ENCODE data around the gene SERPINB11.

The SERPINB11 gene

DNA sequence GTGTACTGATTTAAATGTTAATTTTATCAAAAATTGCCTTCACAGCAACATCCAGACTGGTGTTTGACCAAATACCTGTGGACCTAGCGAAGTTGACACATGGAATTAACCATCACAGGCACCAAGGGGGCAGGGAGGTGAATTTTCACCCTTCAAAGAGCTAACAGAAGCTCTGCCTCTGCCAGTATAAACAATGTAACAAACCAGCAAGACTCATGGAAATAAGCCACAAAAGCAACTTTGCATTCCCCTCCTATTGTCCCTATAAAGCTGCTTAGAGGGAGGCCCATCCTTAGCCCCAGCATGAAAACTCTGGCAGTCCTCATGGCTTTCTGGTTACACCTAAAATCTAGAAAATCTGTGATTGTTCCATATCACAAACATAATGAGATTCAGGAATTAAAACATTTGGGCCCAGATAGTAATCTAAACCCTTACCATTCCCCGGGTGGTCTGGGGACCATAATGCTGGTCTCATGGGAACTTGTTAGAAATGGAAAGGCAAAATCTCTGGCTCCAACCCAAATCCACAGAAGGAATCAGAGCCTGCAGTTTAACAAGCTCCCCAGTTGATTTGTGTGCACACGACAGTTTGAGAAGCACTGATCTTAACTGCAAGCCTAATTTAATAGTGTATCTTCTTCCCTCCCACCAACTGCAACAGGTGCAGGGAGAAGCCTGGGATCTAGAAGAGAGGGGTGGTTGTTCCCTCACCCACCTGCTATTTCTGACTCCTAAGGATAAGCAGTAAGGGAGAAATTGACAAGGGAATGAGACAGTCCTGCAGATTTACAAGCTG, 23.1 kb downstream of the SERPINB11 start:
- DNase-seq (ENCODE audit: insufficient read length, low spot score) (no peak), FAIRE-seq (no peak)
- no peak for TF ChIP-seq POLR2AphosphoS5 (IDR thresholded peaks at IDR 0.05; ENCODE audit: low read depth, low read length)
- no peak for TF ChIP-seq POLR2A (IDR thresholded peaks at IDR 0.05; ENCODE audit: low read depth, low read length)
- no peak for TF ChIP-seq SPI1 (IDR thresholded peaks at IDR 0.05; ENCODE audit: low read depth, low read length)
- no peak for TF ChIP-seq POU2F2 (IDR thresholded peaks at IDR 0.05; ENCODE audit: low read depth, low read length)
- no peak for TF ChIP-seq TAF1 (IDR thresholded peaks at IDR 0.05; ENCODE audit: low read depth, low read length)
- no peak for TF ChIP-seq PAX5 (IDR thresholded peaks at IDR 0.05; ENCODE audit: insufficient read depth, low read length, severe bottlenecking)

DNA sequence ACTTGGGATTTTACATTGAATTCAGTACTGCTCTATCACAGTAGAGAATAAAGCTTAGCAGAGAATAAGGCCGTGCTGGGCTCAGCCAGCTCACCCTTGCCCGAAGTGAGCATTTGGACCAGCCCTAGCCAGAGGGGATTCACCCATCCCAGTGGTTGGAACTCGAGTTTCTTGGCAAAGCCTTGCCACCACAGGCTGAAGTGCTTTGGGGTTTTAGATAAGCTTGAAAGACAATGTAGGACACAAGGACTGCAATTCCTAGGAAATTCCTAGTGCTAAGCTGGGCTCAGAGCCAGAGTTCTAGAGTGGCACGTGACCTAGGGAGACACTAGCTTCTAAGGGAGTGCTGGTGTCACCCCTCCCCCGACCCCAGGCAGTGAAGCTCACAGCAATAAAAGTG, 28.0 kb downstream of the SERPINB11 start:
- no peak for TF ChIP-seq POLR2AphosphoS5 (IDR thresholded peaks at IDR 0.05; ENCODE audit: low read depth, low read length)
- FAIRE-seq: no peak
- no peak for DNase-seq (ENCODE audit: insufficient read length, low spot score)

DNA sequence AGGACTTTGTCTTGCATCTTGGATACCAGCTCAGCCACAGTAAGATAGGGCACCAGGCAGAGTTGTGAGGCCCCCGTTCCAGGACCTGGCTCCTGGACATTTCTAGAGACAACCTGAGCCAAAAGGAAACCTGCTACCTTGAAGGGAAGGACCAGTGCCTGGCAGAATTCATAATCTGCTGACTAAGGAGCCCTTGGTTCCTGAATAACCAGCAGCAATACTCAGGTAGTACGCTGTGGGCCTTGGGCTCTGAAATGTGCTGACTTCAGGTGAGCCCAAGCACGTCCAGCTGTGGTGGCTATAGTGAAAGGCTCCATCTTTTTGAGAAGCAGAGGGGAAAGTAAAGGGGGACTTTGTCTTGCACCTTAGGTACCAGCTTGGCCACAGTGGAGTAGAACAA, 28.5 kb downstream of the SERPINB11 start:
- DNase-seq (ENCODE audit: insufficient read length, low spot score): no peak
- TF ChIP-seq POU2F2 (IDR thresholded peaks at IDR 0.05; ENCODE audit: low read depth, low read length) (no peak), SPI1 (IDR thresholded peaks at IDR 0.05; ENCODE audit: low read depth, low read length) (no peak), POLR2AphosphoS5 (IDR thresholded peaks at IDR 0.05; ENCODE audit: low read depth, low read length) (no peak), PAX5 (IDR thresholded peaks at IDR 0.05; ENCODE audit: insufficient read depth, low read length, severe bottlenecking) (no peak), POLR2A (IDR thresholded peaks at IDR 0.05; ENCODE audit: low read depth, low read length) (no peak), TAF1 (IDR thresholded peaks at IDR 0.05; ENCODE audit: low read depth, low read length) (no peak)
- no peak for FAIRE-seq

DNA sequence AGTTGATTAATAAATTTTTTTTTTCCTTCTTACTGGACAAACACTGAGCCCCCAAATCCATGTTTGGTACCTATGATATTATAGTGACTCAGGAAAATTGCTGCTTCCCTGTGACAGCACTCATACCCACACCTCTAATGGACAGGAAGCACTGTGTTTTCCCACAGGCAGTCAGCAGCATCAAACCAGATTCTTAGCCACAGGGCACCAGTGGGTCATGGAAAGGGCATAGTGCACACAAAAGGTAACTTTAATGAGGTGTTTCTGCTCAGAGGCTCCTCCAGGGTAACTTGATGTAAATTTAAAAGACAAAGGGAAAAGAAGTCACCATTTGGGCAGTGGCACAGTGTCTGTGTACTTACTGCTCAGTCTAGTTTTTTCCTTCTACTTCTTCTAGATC, 34.1 kb downstream of the SERPINB11 start:
- DNase-seq (ENCODE audit: insufficient read length, low spot score) (no peak), FAIRE-seq (no peak)
- TF ChIP-seq TAF1 (IDR thresholded peaks at IDR 0.05; ENCODE audit: low read depth, low read length) (no peak), SPI1 (IDR thresholded peaks at IDR 0.05; ENCODE audit: low read depth, low read length) (no peak), POLR2AphosphoS5 (IDR thresholded peaks at IDR 0.05; ENCODE audit: low read depth, low read length) (no peak), PAX5 (IDR thresholded peaks at IDR 0.05; ENCODE audit: insufficient read depth, low read length, severe bottlenecking) (no peak), POLR2A (IDR thresholded peaks at IDR 0.05; ENCODE audit: low read depth, low read length) (no peak)

DNA sequence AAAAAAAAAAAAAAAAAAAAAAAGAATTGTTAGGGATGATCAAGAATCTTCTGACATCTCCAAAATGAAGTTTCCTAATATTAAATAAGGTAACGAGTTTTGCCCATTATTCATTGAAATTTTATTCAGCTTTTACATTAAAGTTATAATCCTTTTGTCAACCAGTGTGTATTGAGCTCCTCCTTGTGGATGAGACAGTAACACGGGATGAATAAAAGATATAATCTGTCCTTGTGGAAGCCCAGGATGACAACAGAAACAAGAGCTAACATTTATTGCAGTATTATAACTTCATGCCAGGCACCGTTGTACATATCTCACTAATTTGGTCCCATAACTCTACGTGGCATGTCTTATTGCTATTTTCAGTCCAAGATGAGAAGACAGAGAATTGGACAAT, 39.0 kb downstream of the SERPINB11 start:
- no peak for TF ChIP-seq SPI1 (IDR thresholded peaks at IDR 0.05; ENCODE audit: low read depth, low read length)
- TF ChIP-seq POU2F2 (IDR thresholded peaks at IDR 0.05; ENCODE audit: low read depth, low read length): no peak
- TF ChIP-seq PAX5 (IDR thresholded peaks at IDR 0.05; ENCODE audit: insufficient read depth, low read length, severe bottlenecking): no peak
- TF ChIP-seq TAF1 (IDR thresholded peaks at IDR 0.05; ENCODE audit: low read depth, low read length): no peak
- no peak for TF ChIP-seq POLR2A (IDR thresholded peaks at IDR 0.05; ENCODE audit: low read depth, low read length)
- TF ChIP-seq POLR2AphosphoS5 (IDR thresholded peaks at IDR 0.05; ENCODE audit: low read depth, low read length): no peak
- no peak for DNase-seq (ENCODE audit: insufficient read length, low spot score)
- no peak for FAIRE-seq

DNA sequence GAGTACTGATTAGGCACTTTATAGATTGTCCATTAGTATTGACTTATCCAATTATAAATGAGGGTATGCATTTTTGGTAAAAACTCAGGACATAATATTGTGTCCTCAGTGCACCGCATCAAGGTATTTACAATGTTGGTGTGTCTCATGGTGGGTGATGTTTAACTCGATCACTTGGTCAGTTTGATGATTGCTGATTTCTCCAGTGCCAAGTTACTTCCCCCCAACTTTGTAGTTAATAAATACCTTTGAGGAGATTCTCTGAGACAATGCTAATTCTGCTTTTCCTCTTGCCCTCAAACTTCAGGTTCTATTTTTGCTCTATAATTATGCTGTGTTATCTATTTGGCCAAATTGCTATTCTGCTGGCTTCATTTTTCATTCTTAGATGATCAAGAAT, 44.2 kb downstream of the SERPINB11 start:
- FAIRE-seq (no peak), DNase-seq (ENCODE audit: insufficient read length, low spot score) (no peak)
- no peak for TF ChIP-seq POU2F2 (IDR thresholded peaks at IDR 0.05; ENCODE audit: low read depth, low read length)
- no peak for TF ChIP-seq POLR2AphosphoS5 (IDR thresholded peaks at IDR 0.05; ENCODE audit: low read depth, low read length)
- TF ChIP-seq SPI1 (IDR thresholded peaks at IDR 0.05; ENCODE audit: low read depth, low read length): no peak
- no peak for TF ChIP-seq TAF1 (IDR thresholded peaks at IDR 0.05; ENCODE audit: low read depth, low read length)
- no peak for TF ChIP-seq POLR2A (IDR thresholded peaks at IDR 0.05; ENCODE audit: low read depth, low read length)

DNA sequence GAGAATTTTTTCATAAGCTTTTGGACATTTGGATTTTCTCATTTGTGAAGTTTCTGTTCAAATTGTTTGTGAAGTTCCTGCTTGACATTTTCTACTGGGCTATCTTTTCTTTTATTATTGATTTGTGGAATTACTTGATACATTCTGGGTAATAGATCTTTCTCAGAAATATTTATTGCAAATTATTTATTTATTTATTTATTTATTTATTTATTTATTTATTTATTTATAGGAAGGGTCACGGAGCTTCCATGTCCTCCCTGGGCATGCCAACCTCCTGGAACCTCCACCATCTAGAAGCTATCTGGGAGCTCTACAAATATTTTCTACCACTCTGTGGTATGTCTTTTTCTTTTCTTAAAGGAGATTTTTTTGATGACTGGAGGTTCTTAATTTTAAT, 46.7 kb downstream of the SERPINB11 start:
- TF ChIP-seq POLR2A (IDR thresholded peaks at IDR 0.05; ENCODE audit: low read depth, low read length) (no peak), PAX5 (IDR thresholded peaks at IDR 0.05; ENCODE audit: insufficient read depth, low read length, severe bottlenecking) (no peak), POLR2AphosphoS5 (IDR thresholded peaks at IDR 0.05; ENCODE audit: low read depth, low read length) (no peak), SPI1 (IDR thresholded peaks at IDR 0.05; ENCODE audit: low read depth, low read length) (no peak), TAF1 (IDR thresholded peaks at IDR 0.05; ENCODE audit: low read depth, low read length) (no peak), POU2F2 (IDR thresholded peaks at IDR 0.05; ENCODE audit: low read depth, low read length) (no peak)
- FAIRE-seq (no peak), DNase-seq (ENCODE audit: insufficient read length, low spot score) (no peak)

DNA sequence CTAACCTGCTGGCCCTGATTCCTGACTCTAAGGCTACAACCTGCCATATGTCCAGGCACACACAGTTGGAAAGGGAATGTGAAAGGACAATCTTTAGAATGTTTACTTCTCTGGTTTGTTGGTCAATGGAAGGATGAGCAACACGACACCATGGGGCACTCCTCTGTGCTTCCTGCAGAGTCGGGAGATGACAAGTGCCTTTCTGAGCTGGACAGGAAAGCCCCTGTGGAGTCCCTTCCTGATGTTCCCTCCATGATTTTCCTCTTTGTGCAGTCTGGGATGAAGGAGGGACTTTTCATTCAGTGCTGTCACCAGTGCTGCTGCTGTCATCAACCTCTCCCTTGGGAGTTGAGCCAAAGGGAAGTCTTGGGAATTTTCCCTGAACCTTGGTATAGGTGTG, 49.9 kb downstream of the SERPINB11 start:
- FAIRE-seq (no peak), DNase-seq (ENCODE audit: insufficient read length, low spot score) (no peak)
- TF ChIP-seq POLR2A (IDR thresholded peaks at IDR 0.05; ENCODE audit: low read depth, low read length): no peak

DNA sequence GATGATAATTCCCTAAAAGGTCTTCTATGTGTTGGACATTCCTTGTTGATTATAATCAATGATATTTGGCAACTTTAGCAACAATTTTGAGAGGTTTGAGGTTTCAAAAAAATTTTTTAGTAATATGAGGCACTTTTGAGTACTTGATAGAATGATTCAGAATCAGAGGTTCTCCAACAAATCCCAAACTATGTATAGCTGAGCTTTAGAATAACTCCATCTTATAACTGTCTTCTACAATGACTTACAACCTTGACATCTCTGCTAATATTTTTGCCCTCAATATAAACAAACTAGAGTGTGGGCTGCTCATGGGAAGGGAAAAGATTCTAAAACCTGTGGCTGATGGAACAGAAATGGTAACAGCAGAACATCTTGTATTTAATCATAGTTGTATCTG, 50.9 kb downstream of the SERPINB11 start:
- no peak for DNase-seq (ENCODE audit: insufficient read length, low spot score)
- TF ChIP-seq POLR2AphosphoS5 (IDR thresholded peaks at IDR 0.05; ENCODE audit: low read depth, low read length): no peak
- TF ChIP-seq TAF1 (IDR thresholded peaks at IDR 0.05; ENCODE audit: low read depth, low read length): no peak
- TF ChIP-seq SPI1 (IDR thresholded peaks at IDR 0.05; ENCODE audit: low read depth, low read length): no peak
- no peak for TF ChIP-seq POU2F2 (IDR thresholded peaks at IDR 0.05; ENCODE audit: low read depth, low read length)
- TF ChIP-seq PAX5 (IDR thresholded peaks at IDR 0.05; ENCODE audit: insufficient read depth, low read length, severe bottlenecking): no peak
- no peak for TF ChIP-seq POLR2A (IDR thresholded peaks at IDR 0.05; ENCODE audit: low read depth, low read length)
- FAIRE-seq: no peak

DNA sequence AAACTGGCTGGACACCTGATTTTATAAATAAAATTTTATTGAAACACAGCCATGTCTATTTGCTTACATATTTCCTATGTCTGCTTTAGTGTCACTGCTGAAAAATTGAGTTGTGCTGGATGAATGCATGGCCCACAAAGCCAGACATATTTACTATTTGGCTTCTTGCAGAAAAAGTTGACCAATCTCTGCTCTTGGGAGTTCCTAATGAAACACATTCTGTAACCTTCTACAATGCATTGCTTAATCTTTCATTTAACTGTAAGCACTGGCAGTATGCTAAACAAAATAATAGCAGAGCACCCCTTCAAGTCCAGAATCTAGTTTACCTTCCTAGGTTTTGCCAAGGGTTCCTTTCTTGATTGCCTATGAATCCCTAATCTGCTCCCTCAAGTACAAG, 54.8 kb downstream of the SERPINB11 start:
- DNase-seq (ENCODE audit: insufficient read length, low spot score): no peak
- no peak for TF ChIP-seq POU2F2 (IDR thresholded peaks at IDR 0.05; ENCODE audit: low read depth, low read length)
- TF ChIP-seq POLR2AphosphoS5 (IDR thresholded peaks at IDR 0.05; ENCODE audit: low read depth, low read length): no peak
- no peak for TF ChIP-seq PAX5 (IDR thresholded peaks at IDR 0.05; ENCODE audit: insufficient read depth, low read length, severe bottlenecking)
- TF ChIP-seq POLR2A (IDR thresholded peaks at IDR 0.05; ENCODE audit: low read depth, low read length): no peak
- TF ChIP-seq TAF1 (IDR thresholded peaks at IDR 0.05; ENCODE audit: low read depth, low read length): no peak
- no peak for TF ChIP-seq SPI1 (IDR thresholded peaks at IDR 0.05; ENCODE audit: low read depth, low read length)
- no peak for FAIRE-seq
